K562 (cell line): ENCODE results near the gene WDR88. TPM values are rescaled to one million over a fixed set of nuclear protein-coding genes. Genes with fewer than 3 reads are reported as not detected.

ENCODE experiments used
- HDAC2 ChIP-seq: fragments of 450-650 bp; IDR thresholded peaks from 2 replicates; pipeline ENCODE4 v1.6.1; 2016; ENCODE audit warnings: mild to moderate bottlenecking
- HMGN3 ChIP-seq: IDR thresholded peaks from 2 replicates; pipeline ENCODE4 v1.6.1; 2011; ENCODE audit warnings: borderline replicate concordance, low read depth, mild to moderate bottlenecking, mixed read lengths, low read length; ENCODE audit not compliant: insufficient read length; ENCODE audit errors: extremely low read depth
- NR1H2 ChIP-seq: sonication (generic); formaldehyde crosslinking; IDR thresholded peaks from 2 replicates; pipeline ENCODE4 v1.4.0; 2020; ENCODE audit warnings: mild to moderate bottlenecking, missing genetic modification reagents
- RAD21 ChIP-seq, 2 experiments: fragments of 250-450 bp in 1 of 2; fragments of 450-650 bp in 1 of 2; sonication (Bioruptor Pico) in 1 of 2; formaldehyde crosslinking in 1 of 2; IDR thresholded peaks in 1 of 2; conservative IDR thresholded peaks in 1 of 2; 2 replicates each; pipeline versions ENCODE4 v1.4.0 to v1.8.0; 2020 to 2022; ENCODE audit warnings: mild to moderate bottlenecking in 2 of 2, moderate library complexity in 1 of 2
- SMAD4 ChIP-seq: fragments of 250-450 bp; sonication (Bioruptor Pico); conservative IDR thresholded peaks from 2 replicates; pipeline ENCODE4 v1.8.0; 2021; ENCODE audit warnings: inconsistent platforms, mild to moderate bottlenecking, moderate library complexity
- polyA plus RNA-seq, 8 experiments: library from polyadenylated mRNA; depleted of rRNA in 4 of 8; stranded (reverse) in 5 of 8; unstranded in 3 of 8; fragments of >200 nt; fragmentation: Nextera tagmentation in 2 of 8; fragmentation: Illumina TruSeq in 1 of 8; extraction: Ambion mirVana in 2 of 8; extraction: Trizol in 1 of 8; gene quantifications; 2 replicates each; pipeline versions ENCODE4 v1.2.1 to v1.2.3, GENCODE V29; 2011 to 2014; ENCODE audit warnings: inconsistent platforms in 1 of 8, missing spikeins in 1 of 8
- total RNA-seq, 7 experiments: library from RNA; depleted of rRNA in 6 of 7; stranded (reverse); fragments of >200 nt in 6 of 7; fragmentation: Illumina TruSeq in 2 of 7; extraction: Trizol in 2 of 7; gene quantifications; 2 replicates each; pipeline versions ENCODE4 v1.2.1 to v1.2.3, GENCODE V29; 2011 to 2021; ENCODE audit warnings: low replicate concordance in 1 of 7
- TF ChIP-seq, protein P1 (sequence below): fragments of 450-650 bp; IDR thresholded peaks from 2 replicates; pipeline ENCODE4 v1.6.1; 2016; ENCODE audit warnings: mild to moderate bottlenecking, moderate library complexity
- TF ChIP-seq, protein P2 (sequence below): IDR thresholded peaks from 2 replicates; pipeline ENCODE4 v1.6.1; 2011; ENCODE audit not compliant: insufficient read length; ENCODE audit errors: extremely low read depth
- TF ChIP-seq, protein P3 (sequence below): fragments of 450-650 bp; IDR thresholded peaks from 2 replicates; pipeline ENCODE4 v1.6.1; 2016; ENCODE audit warnings: borderline replicate concordance
- TF ChIP-seq, protein P4 (sequence below): fragments of 250-450 bp; sonication (Bioruptor Pico); IDR thresholded peaks from 2 replicates; pipeline ENCODE4 v1.4.0; 2020; ENCODE audit warnings: mild to moderate bottlenecking

The WDR88 gene
- total and polyA plus RNA-seq, 9 of the 15 experiments (the other 6 are each of a cell fraction or from before 2014, with no cell fraction given): 0.03 to 0.04 TPM; not detected in 7

DNA sequence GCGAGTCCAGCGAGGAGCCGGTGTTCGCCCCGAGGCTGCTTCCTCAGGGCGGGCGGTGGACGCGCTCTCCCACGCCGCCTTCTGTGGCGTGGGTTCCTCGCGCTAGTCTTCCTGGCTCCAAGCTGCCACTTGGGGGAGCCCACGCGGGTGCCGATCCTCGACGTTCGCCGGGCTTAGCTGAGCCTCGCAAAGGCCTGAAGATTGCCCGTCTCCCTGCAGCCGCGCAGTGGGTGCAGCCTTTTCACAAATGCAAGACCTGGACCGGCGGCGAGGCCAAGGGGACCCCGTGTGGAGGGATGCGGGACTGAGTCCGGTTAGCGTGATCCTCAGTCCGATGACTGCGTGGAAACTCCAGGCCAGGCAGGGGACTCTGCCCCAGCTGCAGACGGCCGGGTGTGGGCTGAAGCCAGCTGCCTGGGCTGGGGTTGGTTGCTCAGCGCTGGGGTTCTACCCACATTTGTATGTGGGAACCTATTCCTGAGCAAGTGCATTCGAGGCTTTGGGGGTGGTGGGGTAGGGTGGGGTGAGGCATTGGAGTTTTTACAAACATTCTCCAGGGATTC is 45.6 kb downstream of the WDR88 start (continued):
- TF ChIP-seq, protein P1, sequence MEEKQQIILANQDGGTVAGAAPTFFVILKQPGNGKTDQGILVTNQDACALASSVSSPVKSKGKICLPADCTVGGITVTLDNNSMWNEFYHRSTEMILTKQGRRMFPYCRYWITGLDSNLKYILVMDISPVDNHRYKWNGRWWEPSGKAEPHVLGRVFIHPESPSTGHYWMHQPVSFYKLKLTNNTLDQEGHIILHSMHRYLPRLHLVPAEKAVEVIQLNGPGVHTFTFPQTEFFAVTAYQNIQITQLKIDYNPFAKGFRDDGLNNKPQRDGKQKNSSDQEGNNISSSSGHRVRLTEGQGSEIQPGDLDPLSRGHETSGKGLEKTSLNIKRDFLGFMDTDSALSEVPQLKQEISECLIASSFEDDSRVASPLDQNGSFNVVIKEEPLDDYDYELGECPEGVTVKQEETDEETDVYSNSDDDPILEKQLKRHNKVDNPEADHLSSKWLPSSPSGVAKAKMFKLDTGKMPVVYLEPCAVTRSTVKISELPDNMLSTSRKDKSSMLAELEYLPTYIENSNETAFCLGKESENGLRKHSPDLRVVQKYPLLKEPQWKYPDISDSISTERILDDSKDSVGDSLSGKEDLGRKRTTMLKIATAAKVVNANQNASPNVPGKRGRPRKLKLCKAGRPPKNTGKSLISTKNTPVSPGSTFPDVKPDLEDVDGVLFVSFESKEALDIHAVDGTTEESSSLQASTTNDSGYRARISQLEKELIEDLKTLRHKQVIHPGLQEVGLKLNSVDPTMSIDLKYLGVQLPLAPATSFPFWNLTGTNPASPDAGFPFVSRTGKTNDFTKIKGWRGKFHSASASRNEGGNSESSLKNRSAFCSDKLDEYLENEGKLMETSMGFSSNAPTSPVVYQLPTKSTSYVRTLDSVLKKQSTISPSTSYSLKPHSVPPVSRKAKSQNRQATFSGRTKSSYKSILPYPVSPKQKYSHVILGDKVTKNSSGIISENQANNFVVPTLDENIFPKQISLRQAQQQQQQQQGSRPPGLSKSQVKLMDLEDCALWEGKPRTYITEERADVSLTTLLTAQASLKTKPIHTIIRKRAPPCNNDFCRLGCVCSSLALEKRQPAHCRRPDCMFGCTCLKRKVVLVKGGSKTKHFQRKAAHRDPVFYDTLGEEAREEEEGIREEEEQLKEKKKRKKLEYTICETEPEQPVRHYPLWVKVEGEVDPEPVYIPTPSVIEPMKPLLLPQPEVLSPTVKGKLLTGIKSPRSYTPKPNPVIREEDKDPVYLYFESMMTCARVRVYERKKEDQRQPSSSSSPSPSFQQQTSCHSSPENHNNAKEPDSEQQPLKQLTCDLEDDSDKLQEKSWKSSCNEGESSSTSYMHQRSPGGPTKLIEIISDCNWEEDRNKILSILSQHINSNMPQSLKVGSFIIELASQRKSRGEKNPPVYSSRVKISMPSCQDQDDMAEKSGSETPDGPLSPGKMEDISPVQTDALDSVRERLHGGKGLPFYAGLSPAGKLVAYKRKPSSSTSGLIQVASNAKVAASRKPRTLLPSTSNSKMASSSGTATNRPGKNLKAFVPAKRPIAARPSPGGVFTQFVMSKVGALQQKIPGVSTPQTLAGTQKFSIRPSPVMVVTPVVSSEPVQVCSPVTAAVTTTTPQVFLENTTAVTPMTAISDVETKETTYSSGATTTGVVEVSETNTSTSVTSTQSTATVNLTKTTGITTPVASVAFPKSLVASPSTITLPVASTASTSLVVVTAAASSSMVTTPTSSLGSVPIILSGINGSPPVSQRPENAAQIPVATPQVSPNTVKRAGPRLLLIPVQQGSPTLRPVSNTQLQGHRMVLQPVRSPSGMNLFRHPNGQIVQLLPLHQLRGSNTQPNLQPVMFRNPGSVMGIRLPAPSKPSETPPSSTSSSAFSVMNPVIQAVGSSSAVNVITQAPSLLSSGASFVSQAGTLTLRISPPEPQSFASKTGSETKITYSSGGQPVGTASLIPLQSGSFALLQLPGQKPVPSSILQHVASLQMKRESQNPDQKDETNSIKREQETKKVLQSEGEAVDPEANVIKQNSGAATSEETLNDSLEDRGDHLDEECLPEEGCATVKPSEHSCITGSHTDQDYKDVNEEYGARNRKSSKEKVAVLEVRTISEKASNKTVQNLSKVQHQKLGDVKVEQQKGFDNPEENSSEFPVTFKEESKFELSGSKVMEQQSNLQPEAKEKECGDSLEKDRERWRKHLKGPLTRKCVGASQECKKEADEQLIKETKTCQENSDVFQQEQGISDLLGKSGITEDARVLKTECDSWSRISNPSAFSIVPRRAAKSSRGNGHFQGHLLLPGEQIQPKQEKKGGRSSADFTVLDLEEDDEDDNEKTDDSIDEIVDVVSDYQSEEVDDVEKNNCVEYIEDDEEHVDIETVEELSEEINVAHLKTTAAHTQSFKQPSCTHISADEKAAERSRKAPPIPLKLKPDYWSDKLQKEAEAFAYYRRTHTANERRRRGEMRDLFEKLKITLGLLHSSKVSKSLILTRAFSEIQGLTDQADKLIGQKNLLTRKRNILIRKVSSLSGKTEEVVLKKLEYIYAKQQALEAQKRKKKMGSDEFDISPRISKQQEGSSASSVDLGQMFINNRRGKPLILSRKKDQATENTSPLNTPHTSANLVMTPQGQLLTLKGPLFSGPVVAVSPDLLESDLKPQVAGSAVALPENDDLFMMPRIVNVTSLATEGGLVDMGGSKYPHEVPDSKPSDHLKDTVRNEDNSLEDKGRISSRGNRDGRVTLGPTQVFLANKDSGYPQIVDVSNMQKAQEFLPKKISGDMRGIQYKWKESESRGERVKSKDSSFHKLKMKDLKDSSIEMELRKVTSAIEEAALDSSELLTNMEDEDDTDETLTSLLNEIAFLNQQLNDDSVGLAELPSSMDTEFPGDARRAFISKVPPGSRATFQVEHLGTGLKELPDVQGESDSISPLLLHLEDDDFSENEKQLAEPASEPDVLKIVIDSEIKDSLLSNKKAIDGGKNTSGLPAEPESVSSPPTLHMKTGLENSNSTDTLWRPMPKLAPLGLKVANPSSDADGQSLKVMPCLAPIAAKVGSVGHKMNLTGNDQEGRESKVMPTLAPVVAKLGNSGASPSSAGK: peak; percentile 74
- 0 out of 2 replicates have a peak, but pooled peaks have one; percentile 62 for TF ChIP-seq HDAC2
- TF ChIP-seq, protein P2, sequence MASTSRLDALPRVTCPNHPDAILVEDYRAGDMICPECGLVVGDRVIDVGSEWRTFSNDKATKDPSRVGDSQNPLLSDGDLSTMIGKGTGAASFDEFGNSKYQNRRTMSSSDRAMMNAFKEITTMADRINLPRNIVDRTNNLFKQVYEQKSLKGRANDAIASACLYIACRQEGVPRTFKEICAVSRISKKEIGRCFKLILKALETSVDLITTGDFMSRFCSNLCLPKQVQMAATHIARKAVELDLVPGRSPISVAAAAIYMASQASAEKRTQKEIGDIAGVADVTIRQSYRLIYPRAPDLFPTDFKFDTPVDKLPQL: no peak
- TF ChIP-seq HMGN3: peak; percentile 59
- TF ChIP-seq, protein P3, sequence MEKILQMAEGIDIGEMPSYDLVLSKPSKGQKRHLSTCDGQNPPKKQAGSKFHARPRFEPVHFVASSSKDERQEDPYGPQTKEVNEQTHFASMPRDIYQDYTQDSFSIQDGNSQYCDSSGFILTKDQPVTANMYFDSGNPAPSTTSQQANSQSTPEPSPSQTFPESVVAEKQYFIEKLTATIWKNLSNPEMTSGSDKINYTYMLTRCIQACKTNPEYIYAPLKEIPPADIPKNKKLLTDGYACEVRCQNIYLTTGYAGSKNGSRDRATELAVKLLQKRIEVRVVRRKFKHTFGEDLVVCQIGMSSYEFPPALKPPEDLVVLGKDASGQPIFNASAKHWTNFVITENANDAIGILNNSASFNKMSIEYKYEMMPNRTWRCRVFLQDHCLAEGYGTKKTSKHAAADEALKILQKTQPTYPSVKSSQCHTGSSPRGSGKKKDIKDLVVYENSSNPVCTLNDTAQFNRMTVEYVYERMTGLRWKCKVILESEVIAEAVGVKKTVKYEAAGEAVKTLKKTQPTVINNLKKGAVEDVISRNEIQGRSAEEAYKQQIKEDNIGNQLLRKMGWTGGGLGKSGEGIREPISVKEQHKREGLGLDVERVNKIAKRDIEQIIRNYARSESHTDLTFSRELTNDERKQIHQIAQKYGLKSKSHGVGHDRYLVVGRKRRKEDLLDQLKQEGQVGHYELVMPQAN: peak; percentile 60; the same call in 1 of the 2 replicates
- TF ChIP-seq, protein P4, sequence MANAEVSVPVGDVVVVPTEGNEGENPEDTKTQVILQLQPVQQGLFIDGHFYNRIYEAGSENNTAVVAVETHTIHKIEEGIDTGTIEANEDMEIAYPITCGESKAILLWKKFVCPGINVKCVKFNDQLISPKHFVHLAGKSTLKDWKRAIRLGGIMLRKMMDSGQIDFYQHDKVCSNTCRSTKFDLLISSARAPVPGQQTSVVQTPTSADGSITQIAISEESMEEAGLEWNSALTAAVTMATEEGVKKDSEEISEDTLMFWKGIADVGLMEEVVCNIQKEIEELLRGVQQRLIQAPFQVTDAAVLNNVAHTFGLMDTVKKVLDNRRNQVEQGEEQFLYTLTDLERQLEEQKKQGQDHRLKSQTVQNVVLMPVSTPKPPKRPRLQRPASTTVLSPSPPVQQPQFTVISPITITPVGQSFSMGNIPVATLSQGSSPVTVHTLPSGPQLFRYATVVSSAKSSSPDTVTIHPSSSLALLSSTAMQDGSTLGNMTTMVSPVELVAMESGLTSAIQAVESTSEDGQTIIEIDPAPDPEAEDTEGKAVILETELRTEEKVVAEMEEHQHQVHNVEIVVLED (CRISPR knock-in tag): 0 out of 2 replicates have a peak, but pooled peaks have one; percentile 13
- peak; percentile 24 to 50; a peak in 3 of 4 replicates for TF ChIP-seq RAD21 (CRISPR knock-in tag; conservative IDR thresholded peaks at IDR 0.05 in 1 of 2, IDR thresholded peaks at IDR 0.05 in 1 of 2)
- TF ChIP-seq SMAD4: peak; percentile 73
- no peak for TF ChIP-seq NR1H2
